GM19239 (cell line): ENCODE data around the gene CNN1.
A peak's percentile ranks its signal among the peaks of the same experiment; 100 is the strongest.
"Not testable (repeated sequence)": the region's sequence is repeated elsewhere in the genome, so short reads cannot be mapped to it uniquely, and the experiment has no call there.

ENCODE experiments used
- DNase-seq: peaks from one replicate; pipeline ENCODE4 v3.0.0; 2011; ENCODE audit warnings: low spot score; ENCODE audit not compliant: insufficient read length
- FAIRE-seq: peaks from 2 replicates; lab custom pipeline; 2011; peaks lifted over from hg19 to GRCh38; lab: Jason Lieb, UNC

The CNN1 gene

GRCh38 chr19:11560404-11561051, 21.9 kb downstream of the CNN1 start:
- DNase-seq, result peak; percentile 54
- peak; percentile 76 for FAIRE-seq

GRCh38 chr19:11563532-11563931, 24.9 kb downstream of the CNN1 start:
- DNase-seq (no peak), FAIRE-seq (no peak)

GRCh38 chr19:11564082-11564807, 25.6 kb downstream of the CNN1 start:
- not testable (repeated sequence) for FAIRE-seq

GRCh38 chr19:11565649-11565980, 27.0 kb downstream of the CNN1 start:
- FAIRE-seq, DNase-seq: not testable (repeated sequence)

More at GRCh38 chr19:11564082-11564807, 25.6 kb downstream of the CNN1 start:
- DNase-seq, result not testable (repeated sequence)

- DNase-seq (no peak), FAIRE-seq (no peak)
Observed at GRCh38 chr19:11566164-11566563, 27.5 kb downstream of the CNN1 start.

GRCh38 chr19:11570039-11570462, 31.4 kb downstream of the CNN1 start:
- no peak for FAIRE-seq

DNA sequence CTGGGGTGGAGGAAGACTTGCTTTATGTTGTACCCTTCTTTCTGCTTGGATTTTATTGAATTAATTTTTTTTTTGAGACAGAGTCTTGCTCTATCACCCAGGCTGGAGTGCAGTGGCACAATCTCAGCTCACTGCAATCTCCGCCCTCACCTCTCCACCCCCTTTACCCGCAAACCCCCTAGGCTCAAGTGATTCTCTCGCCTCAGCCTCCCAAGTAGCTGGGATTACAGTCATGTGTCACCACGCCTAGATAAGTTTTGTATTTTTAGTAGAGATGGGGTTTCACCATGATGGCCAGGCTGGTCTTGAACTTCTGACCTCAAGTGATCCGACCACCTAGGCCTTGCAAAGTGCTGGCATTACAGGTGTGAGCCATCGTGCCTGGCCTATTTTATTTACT, 34.7 kb downstream of the CNN1 start:
- not testable (repeated sequence) for FAIRE-seq, DNase-seq

More at GRCh38 chr19:11570039-11570462, 31.4 kb downstream of the CNN1 start:
- no peak for DNase-seq

DNA sequence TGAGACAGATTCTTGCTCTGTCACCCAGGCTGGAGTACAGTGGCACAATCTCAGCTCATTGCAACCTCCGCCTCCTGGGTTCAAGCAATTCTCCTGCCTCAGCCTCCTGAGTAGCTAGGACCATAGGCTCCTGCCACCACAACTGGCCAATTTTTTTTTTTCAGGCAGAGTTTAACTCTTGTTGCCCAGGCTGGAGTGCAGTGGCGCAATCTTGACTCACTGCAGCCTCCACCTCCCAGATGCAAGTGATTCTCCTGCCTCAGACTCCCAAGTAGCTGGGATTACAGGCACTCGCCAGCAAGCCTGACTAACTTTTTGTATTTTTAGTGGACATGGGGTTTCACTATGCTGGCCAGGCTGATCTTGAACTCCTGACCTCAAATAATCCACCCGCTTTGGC, 35.1 kb downstream of the CNN1 start:
- DNase-seq, result not testable (repeated sequence)

DNA sequence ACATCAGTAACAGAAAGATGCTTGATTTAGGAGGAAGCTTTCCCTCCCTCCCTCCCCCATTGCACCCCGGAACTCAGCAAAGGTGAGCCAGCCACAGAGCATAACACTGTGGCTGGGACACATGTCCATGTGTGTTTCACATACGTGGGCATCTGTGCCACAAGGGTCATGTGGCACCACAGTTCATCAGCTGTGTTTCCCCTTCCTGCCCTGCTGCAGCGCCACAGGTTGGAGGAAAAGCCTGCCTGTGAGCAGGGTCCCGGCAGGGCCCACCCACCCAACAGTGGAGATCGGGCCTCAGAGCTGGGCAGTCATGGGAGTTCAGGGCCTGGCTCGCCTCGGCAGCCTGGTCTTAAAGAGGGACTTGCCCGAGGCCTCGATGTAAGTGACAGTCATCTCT, 36.0 kb downstream of the CNN1 start:
- no peak for DNase-seq
- no peak for FAIRE-seq

More for the DNA sequence above, 35.1 kb downstream of the CNN1 start:
- FAIRE-seq, result not testable (repeated sequence)

GRCh38 chr19:11576227-11576626, 37.6 kb downstream of the CNN1 start:
- DNase-seq, result no peak
- FAIRE-seq, result no peak

DNA sequence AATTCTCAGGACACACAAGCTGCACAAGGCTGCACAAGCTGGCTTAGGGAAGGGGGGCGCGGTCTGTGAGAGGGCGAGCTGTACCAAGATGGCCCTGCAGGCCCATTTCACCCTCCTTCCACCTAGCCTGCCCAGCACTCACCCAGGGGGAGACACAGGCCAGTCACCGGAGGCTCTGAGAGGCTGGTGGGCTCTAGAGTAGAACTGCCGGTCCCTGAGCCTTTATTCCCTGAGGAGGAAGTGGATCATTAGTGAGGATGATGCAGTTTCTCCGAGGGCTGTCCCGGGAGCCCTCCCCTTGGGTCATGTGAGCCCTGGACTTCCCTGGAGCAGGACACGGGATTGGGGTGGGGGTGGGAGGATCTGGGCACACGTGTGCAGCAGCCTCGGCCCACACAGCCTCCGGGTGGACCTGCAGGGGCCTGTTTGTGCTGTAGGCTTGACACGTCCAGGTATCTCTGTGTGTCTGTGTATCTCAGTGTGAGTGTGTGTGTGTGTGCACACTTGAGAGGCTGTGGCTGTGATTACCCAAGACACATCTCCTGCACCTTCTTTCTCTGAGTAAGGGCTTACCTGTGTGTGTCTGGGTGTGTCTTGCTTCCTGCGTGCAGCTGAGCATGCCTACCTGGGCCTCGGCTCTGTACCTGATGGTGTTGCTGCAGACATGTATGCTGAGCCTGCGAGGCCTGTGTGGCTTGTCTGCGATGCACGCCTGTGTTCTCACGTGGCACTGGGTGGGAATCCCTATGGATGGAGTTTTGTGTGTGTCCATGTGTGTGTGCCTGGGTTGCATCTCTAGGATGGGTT, 39.0 kb downstream of the CNN1 start, which contains the start of gene ACP5:
TSS of gene ACP5 (minus strand) at position 195 of the 807 bp plus-strand sequence. CDS start 328 bp downstream, outside the sequence.
- FAIRE-seq (no peak), DNase-seq (no peak)

- FAIRE-seq (no peak), DNase-seq (no peak)
Observed at GRCh38 chr19:11578258-11579142, 39.8 kb downstream of the CNN1 start.

DNA sequence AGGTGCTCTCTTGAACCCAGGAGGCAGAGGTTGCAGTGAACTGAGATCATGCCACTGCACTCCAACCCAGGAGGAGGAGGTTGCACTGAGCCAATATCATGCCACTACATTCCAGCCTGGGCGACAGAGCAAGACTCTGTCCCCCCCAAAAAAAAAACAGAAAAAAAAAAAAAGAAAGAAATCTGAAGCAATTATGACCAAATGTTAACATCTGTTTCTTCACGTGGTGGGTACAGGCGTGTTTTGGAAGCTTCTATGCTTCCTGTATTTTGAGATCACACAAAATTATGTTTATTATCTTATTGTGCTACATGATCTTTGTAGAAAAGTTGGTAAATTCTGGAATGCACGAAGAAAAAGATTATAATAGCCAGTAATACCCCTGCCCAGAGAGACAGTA, 41.5 kb downstream of the CNN1 start:
- FAIRE-seq, result no peak
- DNase-seq, result no peak

- peak; percentile 65 for DNase-seq
- peak; percentile 94 for FAIRE-seq
Observed at GRCh38 chr19:11581740-11582139, 43.1 kb downstream of the CNN1 start.

DNA sequence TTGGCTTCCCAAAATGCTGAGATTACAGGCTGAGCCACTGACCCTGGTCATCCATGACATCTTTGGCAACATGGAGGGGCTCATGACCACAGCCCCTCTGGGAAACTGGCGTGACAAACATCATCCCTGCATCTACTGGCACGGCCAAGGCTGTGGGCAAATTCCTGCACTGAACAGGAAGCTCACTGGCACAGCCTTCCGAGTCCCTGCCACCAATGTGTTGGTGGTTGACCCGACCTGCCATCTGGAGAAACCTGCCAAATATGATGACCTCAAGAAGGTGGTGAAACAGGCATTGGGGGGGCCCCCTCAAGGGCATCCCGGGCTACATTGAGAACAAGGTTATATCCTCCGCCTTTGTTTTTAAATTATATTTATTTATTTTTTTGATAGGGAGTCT, 47.7 kb downstream of the CNN1 start:
- FAIRE-seq (no peak), DNase-seq (no peak)

- DNase-seq, result peak; percentile 66
- peak; percentile 85 for FAIRE-seq
Observed at GRCh38 chr19:11587302-11587974, 48.8 kb downstream of the CNN1 start.

DNA sequence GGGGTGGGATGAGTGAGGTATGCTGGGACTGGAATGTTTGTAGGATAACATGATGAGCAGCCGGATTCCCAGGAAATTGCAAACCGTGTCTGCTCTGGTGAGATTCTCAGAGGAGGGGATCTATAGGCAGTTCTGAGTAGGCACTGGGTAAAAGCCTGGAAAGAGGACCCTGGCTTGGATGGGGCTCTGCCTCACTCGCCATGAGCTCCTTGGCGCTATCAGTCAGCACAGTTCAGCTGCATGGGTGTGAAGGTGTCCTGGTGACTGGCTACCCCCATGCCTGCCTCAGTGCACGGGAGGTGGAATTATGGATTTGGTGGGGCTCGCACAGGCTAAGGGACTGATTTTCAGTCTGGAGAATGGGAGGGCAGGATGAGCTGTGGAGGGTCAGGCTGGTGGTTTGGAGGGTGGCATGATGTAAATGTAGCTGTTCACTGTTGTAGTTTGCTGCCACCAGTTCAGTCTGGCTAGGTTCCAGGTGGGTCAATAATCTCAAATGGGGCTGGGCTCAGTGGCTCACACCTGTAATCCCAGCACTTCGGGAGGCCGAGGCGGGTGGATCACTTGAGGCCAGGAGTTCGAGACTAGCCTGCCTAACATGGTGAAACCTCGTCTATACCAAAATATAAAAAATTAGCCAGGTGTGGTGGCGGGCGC, 49.5 kb downstream of the CNN1 start:
- no peak for FAIRE-seq

GRCh38 chr19:11594084-11594483, 55.4 kb downstream of the CNN1 start:
- DNase-seq (no peak), FAIRE-seq (no peak)

More for the DNA sequence above, 49.5 kb downstream of the CNN1 start:
- DNase-seq, result no peak

DNA sequence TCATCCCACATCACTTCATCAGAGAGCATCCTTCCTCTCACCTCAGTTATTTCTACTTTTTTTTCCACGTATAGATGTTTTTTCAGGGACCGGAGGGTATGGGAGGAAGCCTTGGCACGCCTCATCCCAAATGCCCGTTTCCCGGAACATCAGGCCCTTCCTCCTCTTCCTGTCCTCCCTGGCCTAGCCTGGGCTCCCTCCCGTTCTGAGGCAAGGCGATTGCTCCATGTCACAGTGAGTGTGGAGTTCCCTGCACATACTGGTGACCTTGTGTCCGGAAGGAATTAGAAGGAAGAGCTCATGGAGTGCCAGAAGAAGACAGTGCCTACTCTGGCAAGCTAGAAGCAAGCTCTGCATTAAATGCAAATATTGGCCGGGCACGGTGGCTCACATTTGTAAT, 57.5 kb downstream of the CNN1 start:
- DNase-seq (no peak), FAIRE-seq (no peak)
